ENCODE measurements around the gene RSF1. TPM values are rescaled to one million over a fixed set of nuclear protein-coding genes. Genes with fewer than 3 reads are reported as not detected.

Gene RSF1
- total RNA-seq, 1 experiment from 2014 or later = 79.8 TPM

GRCh38 chr11:77730789-77731188 lies 89.7 kb downstream of the RSF1 start (continued):
- TF ChIP-seq CTCF (IDR thresholded peaks at IDR 0.05) (no peak), ZNF416 (CRISPR knock-in tag; IDR thresholded peaks at IDR 0.05) (no peak), GABPB1 (CRISPR knock-in tag; IDR thresholded peaks at IDR 0.05) (no peak), OVOL2 (CRISPR knock-in tag; IDR thresholded peaks at IDR 0.05; ENCODE audit: borderline replicate concordance) (no peak)
- TF ChIP-seq, protein P1, sequence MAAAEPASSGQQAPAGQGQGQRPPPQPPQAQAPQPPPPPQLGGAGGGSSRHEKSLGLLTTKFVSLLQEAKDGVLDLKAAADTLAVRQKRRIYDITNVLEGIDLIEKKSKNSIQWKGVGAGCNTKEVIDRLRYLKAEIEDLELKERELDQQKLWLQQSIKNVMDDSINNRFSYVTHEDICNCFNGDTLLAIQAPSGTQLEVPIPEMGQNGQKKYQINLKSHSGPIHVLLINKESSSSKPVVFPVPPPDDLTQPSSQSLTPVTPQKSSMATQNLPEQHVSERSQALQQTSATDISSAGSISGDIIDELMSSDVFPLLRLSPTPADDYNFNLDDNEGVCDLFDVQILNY (CRISPR knock-in tag; IDR thresholded peaks at IDR 0.05) = no peak
- TF ChIP-seq, protein P2, sequence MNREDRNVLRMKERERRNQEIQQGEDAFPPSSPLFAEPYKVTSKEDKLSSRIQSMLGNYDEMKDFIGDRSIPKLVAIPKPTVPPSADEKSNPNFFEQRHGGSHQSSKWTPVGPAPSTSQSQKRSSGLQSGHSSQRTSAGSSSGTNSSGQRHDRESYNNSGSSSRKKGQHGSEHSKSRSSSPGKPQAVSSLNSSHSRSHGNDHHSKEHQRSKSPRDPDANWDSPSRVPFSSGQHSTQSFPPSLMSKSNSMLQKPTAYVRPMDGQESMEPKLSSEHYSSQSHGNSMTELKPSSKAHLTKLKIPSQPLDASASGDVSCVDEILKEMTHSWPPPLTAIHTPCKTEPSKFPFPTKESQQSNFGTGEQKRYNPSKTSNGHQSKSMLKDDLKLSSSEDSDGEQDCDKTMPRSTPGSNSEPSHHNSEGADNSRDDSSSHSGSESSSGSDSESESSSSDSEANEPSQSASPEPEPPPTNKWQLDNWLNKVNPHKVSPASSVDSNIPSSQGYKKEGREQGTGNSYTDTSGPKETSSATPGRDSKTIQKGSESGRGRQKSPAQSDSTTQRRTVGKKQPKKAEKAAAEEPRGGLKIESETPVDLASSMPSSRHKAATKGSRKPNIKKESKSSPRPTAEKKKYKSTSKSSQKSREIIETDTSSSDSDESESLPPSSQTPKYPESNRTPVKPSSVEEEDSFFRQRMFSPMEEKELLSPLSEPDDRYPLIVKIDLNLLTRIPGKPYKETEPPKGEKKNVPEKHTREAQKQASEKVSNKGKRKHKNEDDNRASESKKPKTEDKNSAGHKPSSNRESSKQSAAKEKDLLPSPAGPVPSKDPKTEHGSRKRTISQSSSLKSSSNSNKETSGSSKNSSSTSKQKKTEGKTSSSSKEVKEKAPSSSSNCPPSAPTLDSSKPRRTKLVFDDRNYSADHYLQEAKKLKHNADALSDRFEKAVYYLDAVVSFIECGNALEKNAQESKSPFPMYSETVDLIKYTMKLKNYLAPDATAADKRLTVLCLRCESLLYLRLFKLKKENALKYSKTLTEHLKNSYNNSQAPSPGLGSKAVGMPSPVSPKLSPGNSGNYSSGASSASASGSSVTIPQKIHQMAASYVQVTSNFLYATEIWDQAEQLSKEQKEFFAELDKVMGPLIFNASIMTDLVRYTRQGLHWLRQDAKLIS (CRISPR knock-in tag; IDR thresholded peaks at IDR 0.05; ENCODE audit: borderline replicate concordance) = no peak

DNA sequence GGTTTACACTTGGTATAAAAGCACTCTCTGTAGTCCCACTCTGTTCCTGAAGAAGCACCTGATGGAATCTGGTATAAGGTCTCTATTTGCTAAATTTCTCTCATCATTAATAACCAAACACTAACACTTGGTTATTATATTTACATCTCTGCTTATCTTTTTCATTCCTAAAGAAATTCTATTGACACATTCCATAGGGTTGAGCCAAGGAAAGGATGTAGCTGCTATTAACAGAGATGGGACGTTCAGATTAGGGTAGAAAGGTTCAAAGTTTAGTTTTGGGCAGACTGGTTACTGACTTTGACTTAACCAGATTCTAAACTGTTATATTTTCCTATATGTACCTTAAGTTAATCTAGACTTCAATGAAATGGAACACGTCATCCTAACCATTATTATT lies 91.5 kb downstream of the RSF1 start:
- DNase-seq (ENCODE audit: low spot score) (no peak), ATAC-seq (no peak)
- ChIA-PET POLR2A (no interaction called here), CTCF (no interaction called here)
- peaks cover 3% of the 10 kb centered on the region for H3K4me1 Mint-ChIP-seq
- no peak overlapping the region for H3K4me3 Mint-ChIP-seq
- peaks cover 25% of the 10 kb centered on the region for H3K9me3 Mint-ChIP-seq
- peaks cover 6% of the 10 kb centered on the region for H3K27me3 Mint-ChIP-seq (ENCODE audit: low read depth)
- TF ChIP-seq GTF2I (CRISPR knock-in tag; conservative IDR thresholded peaks at IDR 0.05) (no peak), HMGXB4 (CRISPR knock-in tag; IDR thresholded peaks at IDR 0.05) (no peak), CREB1 (CRISPR knock-in tag; IDR thresholded peaks at IDR 0.05) (no peak), TP53 (CRISPR knock-in tag; IDR thresholded peaks at IDR 0.05) (no peak), NFE2L1 (CRISPR knock-in tag; IDR thresholded peaks at IDR 0.05) (no peak), MAX (CRISPR knock-in tag; IDR thresholded peaks at IDR 0.05) (no peak), PRDM15 (CRISPR knock-in tag; IDR thresholded peaks at IDR 0.05) (no peak)
- no peak overlapping the region for H3K27ac Mint-ChIP-seq
- H3K36me3 Mint-ChIP-seq = peaks cover 41% of the 10 kb centered on the region

Data from WTC11 (cell line).